Neural cell (in vitro differentiated cells): ENCODE measurements around the gene AP2A2. TPM values are rescaled to one million over a fixed set of nuclear protein-coding genes. Genes with fewer than 3 reads are reported as not detected.

Experiments
- H2AFZ ChIP-seq: fragments of 200-600, 300-800 bp; sonication (generic), shearing (Covaris generic); 2 replicates; pipeline ENCODE4 v1.6.0; 2014; ENCODE audit warnings: low read depth, mild to moderate bottlenecking, antibody characterized with exemption, low read length, moderate library complexity
- H3F3A ChIP-seq: fragments of 200-600 bp; shearing (Covaris generic); 2 replicates; pipeline ENCODE4 v1.6.1; 2016; ENCODE audit warnings: mild to moderate bottlenecking, moderate library complexity, mixed read lengths, antibody characterized with exemption, low read length; ENCODE audit not compliant: insufficient read depth, poor library complexity, severe bottlenecking
- H3K27ac ChIP-seq: fragments of 200-600, 300-800 bp; sonication (generic), shearing (Covaris generic); 2 replicates; pipeline ENCODE4 v1.5.1; 2014; ENCODE audit warnings: mild to moderate bottlenecking, low read length, moderate library complexity
- H3K27me3 ChIP-seq: fragments of 300-800, 200-600 bp; sonication (generic), shearing (Covaris generic); 2 replicates; pipeline ENCODE4 v1.6.0; 2014; ENCODE audit warnings: mild to moderate bottlenecking, low read depth, low read length, moderate library complexity; ENCODE audit not compliant: insufficient read depth
- H3K36me3 ChIP-seq: fragments of 300-800, 200-600 bp; sonication (generic), shearing (Covaris generic); 2 replicates; pipeline ENCODE4 v1.5.1; 2014; ENCODE audit warnings: mild to moderate bottlenecking, antibody characterized with exemption, low read length, moderate library complexity; ENCODE audit not compliant: insufficient read depth
- H3K4me2 ChIP-seq: fragments of 300-800, 200-600 bp; sonication (generic), shearing (Covaris generic); 2 replicates; pipeline ENCODE4 v1.6.0; 2014; ENCODE audit warnings: mild to moderate bottlenecking, low read length
- H3K4me3 ChIP-seq: fragments of 300-800, 200-600 bp; sonication (generic), shearing (Covaris generic); 2 replicates; pipeline ENCODE4 v1.5.1; 2014; ENCODE audit warnings: mild to moderate bottlenecking, low read length, moderate library complexity
- H3K79me2 ChIP-seq: fragments of 200-600 bp; shearing (Covaris generic); replicated peaks from 2 replicates; pipeline ENCODE4 v1.6.0; 2014; ENCODE audit warnings: mild to moderate bottlenecking, low read length, moderate library complexity; ENCODE audit not compliant: insufficient read depth
- H3K9ac ChIP-seq: fragments of 300-800, 200-600 bp; sonication (generic), shearing (Covaris generic); 2 replicates; pipeline ENCODE4 v1.6.1; 2016; ENCODE audit warnings: mild to moderate bottlenecking, low read length, mixed read lengths
- H3K9me2 ChIP-seq: fragments of 200-600 bp; shearing (Covaris generic); 2 replicates; pipeline ENCODE4 v1.6.1; 2016; ENCODE audit warnings: mild to moderate bottlenecking, low read length, mixed read lengths; ENCODE audit not compliant: insufficient read depth
- H3K9me3 ChIP-seq: fragments of 200-600, 300-800 bp; sonication (generic), shearing (Covaris generic); 2 replicates; pipeline ENCODE4 v1.6.1; 2016; ENCODE audit warnings: mild to moderate bottlenecking, mixed run types, low read length, moderate library complexity, mixed read lengths
- H4K20me1 ChIP-seq: fragments of 200-600 bp; shearing (Covaris generic); 2 replicates; pipeline ENCODE4 v1.6.1; 2016; ENCODE audit warnings: mild to moderate bottlenecking, mixed run types; ENCODE audit not compliant: insufficient read depth
- CTCF ChIP-seq: fragments of 450-650 bp; IDR thresholded peaks from 2 replicates; pipeline ENCODE4 v1.5.1; 2014; ENCODE audit warnings: antibody characterized with exemption, mild to moderate bottlenecking, moderate library complexity; ENCODE audit not compliant: poor library complexity, severe bottlenecking
- EP300 ChIP-seq: fragments of 450-650 bp; conservative IDR thresholded peaks from 2 replicates; pipeline ENCODE4 v1.6.1; 2014; ENCODE audit warnings: antibody characterized with exemption, mild to moderate bottlenecking, moderate library complexity; ENCODE audit not compliant: poor library complexity, severe bottlenecking
- EZH2 ChIP-seq: fragments of 200-600, 300-800 bp; shearing (Covaris generic), sonication (generic); IDR thresholded peaks from 2 replicates; pipeline ENCODE4 v1.6.1; 2014; ENCODE audit warnings: antibody characterized with exemption, low read length, borderline replicate concordance, mild to moderate bottlenecking; ENCODE audit not compliant: insufficient read depth, poor library complexity, severe bottlenecking
- MXI1 ChIP-seq: fragments of 450-650 bp; conservative IDR thresholded peaks from 2 replicates; pipeline ENCODE4 v1.6.1; 2014; ENCODE audit warnings: antibody characterized with exemption, mild to moderate bottlenecking; ENCODE audit not compliant: poor library complexity, severe bottlenecking
- POLR2AphosphoS5 ChIP-seq: IDR thresholded peaks from 2 replicates; pipeline ENCODE4 v1.6.1; 2012
- RAD21 ChIP-seq: fragments of 450-650 bp; conservative IDR thresholded peaks from 2 replicates; pipeline ENCODE4 v1.6.1; 2014; ENCODE audit warnings: antibody characterized with exemption, mild to moderate bottlenecking, moderate library complexity
- REST ChIP-seq: IDR thresholded peaks from 2 replicates; pipeline ENCODE4 v1.6.1; 2012; ENCODE audit warnings: borderline replicate concordance
- SMC3 ChIP-seq: fragments of 450-650 bp; conservative IDR thresholded peaks from 2 replicates; pipeline ENCODE4 v1.6.1; 2014; ENCODE audit warnings: antibody characterized with exemption, mild to moderate bottlenecking, moderate library complexity; ENCODE audit not compliant: poor library complexity
- TAF1 ChIP-seq: IDR thresholded peaks from 2 replicates; pipeline ENCODE4 v1.6.1; 2012; ENCODE audit warnings: low read depth
- polyA plus RNA-seq: library from polyadenylated mRNA; depleted of rRNA; stranded (reverse); fragments of >200 nt; gene quantifications from 2 replicates; pipeline ENCODE4 v1.2.3, GENCODE V29; 2014

Gene AP2A2
- polyA plus RNA-seq, 1 donor from 2014 or later = 46.5 TPM

GRCh38 chr11:1027483-1028290 lies 102.0 kb downstream of the AP2A2 start:
- Histone ChIP-seq H2AFZ (no peak overlapping the region), H3K27ac (no peak overlapping the region), H3K9me2 (no peaks in the 10 kb centered on the region), H3K4me2 (no peak overlapping the region), H3K79me2 (no peaks in the 10 kb centered on the region), H3K4me3 (no peak overlapping the region), H3K9me3 (no peaks in the 10 kb centered on the region), H3K27me3 (no peaks in the 10 kb centered on the region), H3F3A (no peaks in the 10 kb centered on the region), H3K36me3 (no peaks in the 10 kb centered on the region), H3K9ac (no peak overlapping the region), H4K20me1 (no peaks in the 10 kb centered on the region)
- TF ChIP-seq RAD21 = no peak
- no peak for TF ChIP-seq POLR2AphosphoS5
- no peak for TF ChIP-seq SMC3
- no peak for TF ChIP-seq EP300
- no peak for TF ChIP-seq MXI1
- TF ChIP-seq EZH2 = no peak
- TF ChIP-seq TAF1 = no peak
- no peak for TF ChIP-seq CTCF
- no peak for TF ChIP-seq REST

GRCh38 chr11:1028291-1028540 lies 102.5 kb downstream of the AP2A2 start:
- Histone ChIP-seq H3K36me3 (no peaks in the 10 kb centered on the region), H3K4me3 (no peak overlapping the region), H3K9me3 (no peaks in the 10 kb centered on the region), H3K4me2 (no peak overlapping the region), H3F3A (no peaks in the 10 kb centered on the region), H3K27ac (no peak overlapping the region), H2AFZ (no peak overlapping the region), H3K27me3 (no peaks in the 10 kb centered on the region), H4K20me1 (no peaks in the 10 kb centered on the region), H3K9ac (no peak overlapping the region), H3K79me2 (no peaks in the 10 kb centered on the region), H3K9me2 (no peaks in the 10 kb centered on the region)
- TF ChIP-seq EP300 (no peak), RAD21 (no peak), EZH2 (no peak), TAF1 (no peak), MXI1 (no peak), SMC3 (no peak), REST (no peak), CTCF (no peak), POLR2AphosphoS5 (no peak)
